GM21529 (cell line): ENCODE results near the gene PODXL2.

ENCODE experiments used
- ATAC-seq: cut with Tn5 transposase; IDR thresholded peaks from one replicate; pipeline ENCODE4 v1.9.1; 2021; ENCODE audit not compliant: unreplicated experiment

The PODXL2 gene

DNA sequence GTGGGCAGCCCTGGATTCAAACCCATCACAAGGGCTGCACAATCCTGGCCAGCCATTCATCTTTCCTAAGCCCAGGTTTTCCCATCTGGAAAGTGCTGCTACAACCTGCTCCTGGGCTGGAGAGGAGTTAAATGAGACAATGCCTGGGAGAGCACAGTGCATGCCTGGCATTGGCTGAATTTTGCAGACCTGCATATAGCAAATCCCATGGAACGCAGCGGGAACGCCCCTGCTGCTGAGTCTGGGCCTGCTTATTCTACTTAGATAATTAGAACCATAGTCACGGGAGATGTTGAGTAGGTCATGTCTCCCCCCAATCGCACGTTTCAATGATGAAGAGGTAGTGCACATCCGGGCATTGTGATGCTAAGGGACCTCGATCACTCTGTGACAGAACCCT lies 90.4 kb downstream of the PODXL2 start:
- no peak for ATAC-seq

DNA sequence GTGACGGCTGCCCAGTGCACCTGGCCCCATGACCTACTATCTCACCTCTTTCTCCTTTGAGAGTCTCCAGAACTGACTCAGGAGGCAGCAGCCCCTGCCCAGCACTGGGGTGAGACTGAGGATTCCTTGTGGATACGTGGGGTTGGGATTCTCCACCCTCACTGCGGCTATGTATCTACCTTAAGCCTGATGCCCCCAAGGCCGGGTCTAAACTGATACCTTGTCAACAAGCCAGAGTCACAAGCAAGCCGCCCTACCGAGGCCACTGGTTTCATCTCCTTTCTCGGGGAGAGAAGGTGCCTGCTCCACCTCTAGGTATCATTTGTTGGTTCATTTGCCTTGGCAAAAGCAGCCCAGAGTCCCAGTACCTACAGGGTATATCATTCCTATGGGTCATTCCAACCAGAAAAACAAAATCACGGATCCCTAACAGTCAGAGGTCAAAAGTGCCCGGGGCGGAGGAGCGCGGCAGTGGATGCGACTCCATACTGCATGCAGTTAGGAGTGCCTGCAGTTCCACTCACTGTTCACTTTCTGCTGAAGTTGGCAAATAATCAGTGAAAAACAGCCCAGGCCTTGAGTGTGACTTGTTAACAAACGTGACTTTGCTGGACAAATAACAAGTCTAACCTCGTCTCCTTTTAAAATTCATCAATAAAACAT lies 91.3 kb downstream of the PODXL2 start:
- ATAC-seq: no peak

DNA sequence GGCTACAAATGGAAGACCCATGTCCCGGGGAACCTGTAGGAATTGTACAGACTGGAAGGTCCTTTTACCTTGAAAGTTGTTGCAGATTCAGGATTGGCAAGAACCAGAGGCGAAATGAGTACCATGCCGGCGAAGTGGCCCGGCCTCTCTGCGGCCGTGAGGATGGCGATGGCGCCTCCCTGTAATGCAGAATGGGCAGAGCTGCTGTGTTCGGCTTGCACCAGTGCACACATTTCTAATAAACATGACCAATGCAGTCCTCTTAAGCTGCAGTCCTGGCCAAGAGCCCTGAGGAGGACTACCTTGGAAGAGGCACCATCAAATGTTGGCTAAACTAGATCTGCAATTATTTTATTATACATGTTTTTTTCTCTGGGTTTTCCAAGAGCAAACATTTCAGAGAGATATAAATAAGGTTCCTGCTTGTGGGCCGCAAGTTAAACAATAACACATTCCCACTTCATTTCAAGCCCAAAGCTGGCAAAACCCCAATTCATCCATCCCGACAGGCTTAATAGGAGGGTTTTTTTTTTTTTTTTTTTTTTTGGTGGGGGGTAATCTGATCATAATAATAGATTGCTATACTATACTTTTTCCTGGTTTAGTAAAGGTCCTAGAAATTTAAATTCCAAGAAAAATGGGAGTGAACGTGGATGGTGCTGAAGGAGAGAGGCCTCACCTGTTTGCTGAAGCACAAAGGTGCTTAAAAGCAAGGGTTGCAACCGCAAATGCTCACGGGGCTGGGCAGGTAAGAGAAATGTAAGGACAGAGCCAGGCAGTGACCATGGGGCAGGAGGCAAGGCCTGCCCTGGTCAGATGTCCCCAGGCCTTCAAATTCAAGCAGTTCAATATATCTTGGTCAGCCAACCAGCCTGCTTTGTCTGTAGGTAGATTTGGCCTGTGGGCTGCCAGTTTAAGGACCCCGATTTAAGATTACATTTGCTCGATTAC lies 92.3 kb downstream of the PODXL2 start:
- ATAC-seq: no peak

DNA sequence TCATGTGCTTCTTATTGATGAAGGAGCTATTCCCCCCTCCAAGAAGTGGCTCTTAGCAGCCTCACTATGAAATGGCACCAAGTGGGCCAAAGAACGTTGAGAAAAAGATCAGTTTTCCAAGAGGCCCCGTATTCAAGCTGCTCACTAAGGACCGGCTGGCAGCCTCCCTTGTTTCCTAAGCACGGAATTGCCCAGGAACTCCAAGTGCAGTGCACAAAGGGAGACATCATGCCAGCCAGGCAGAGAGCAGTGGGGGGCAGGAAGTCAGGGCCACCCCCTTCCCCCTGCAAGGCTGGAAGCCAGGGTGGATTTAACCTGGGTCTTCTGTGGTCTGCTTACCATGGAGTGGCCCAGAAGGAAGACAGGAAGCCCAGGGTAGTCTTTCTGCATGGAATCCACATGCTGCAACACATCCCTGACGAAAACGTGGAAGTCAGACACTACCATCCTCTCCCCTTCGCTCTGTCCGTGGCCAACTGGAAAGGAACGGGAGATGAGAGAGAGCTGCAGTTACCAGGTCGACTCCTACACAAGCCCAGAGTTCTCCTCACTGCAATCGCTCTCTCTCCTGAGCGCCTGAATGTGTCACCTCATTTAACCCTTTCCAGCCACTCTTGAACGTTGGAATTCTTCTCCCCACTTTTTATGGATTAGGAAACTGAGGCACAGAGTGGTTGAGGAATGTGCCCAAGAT lies 93.3 kb downstream of the PODXL2 start:
- no peak for ATAC-seq
